Caco-2 (cell line): ENCODE measurements around the gene TMEM19. TPM values are rescaled to one million over a fixed set of nuclear protein-coding genes. Genes with fewer than 3 reads are reported as not detected.

Source experiments
- BruUV-seq: library from RNA; stranded (reverse); fragments of 400-500 nt; replicated peaks from 2 replicates; lab custom pipeline; 2021; lab: Mats Ljungman, UMichigan
- CTCF ChIA-PET: fragments of 300-600 bp; sonication (Branson Sonifier 250); formaldehyde crosslinking; loops from one replicate; lab custom pipeline; 2022; ENCODE audit warnings: antibody characterized with exemption; lab: Charles Lee
- POLR2A ChIA-PET: fragments of 300-600 bp; sonication (Branson Sonifier 250); formaldehyde crosslinking; loops from one replicate; lab custom pipeline; 2022; ENCODE audit warnings: antibody characterized with exemption; lab: Charles Lee
- DNase-seq, 2 experiments: peaks; one replicate each; pipeline versions ENCODE4 v3.0.0 to v3.0.0-alpha.2; 2020 to 2022
- H3K27me3 ChIP-seq: replicated peaks from 2 replicates; pipeline ENCODE4 v1.6.0; 2011; ENCODE audit warnings: low read length; ENCODE audit not compliant: control insufficient read depth, insufficient read depth
- H3K36me3 ChIP-seq: 2 replicates; pipeline ENCODE4 v1.5.1; 2011; ENCODE audit warnings: low read length; ENCODE audit not compliant: control insufficient read depth, insufficient read depth
- H3K4me1 ChIP-seq: fragments of 250-450 bp; sonication (Bioruptor Pico); 2 replicates; pipeline ENCODE4 v1.5.1; 2020; ENCODE audit warnings: mild to moderate bottlenecking
- H3K4me3 ChIP-seq: 2 replicates; pipeline ENCODE4 v1.5.1; 2011; ENCODE audit warnings: low read depth, mild to moderate bottlenecking, control low read depth, low read length
- H3K9me3 ChIP-seq: fragments of 250-450 bp; sonication (Bioruptor Pico); 2 replicates; pipeline ENCODE4 v1.5.1; 2020; ENCODE audit warnings: mild to moderate bottlenecking, moderate library complexity
- H3K27ac Mint-ChIP-seq: one replicate; pipeline ENCODE4 v1.8.0; 2022; ENCODE audit warnings: mixed read lengths; ENCODE audit not compliant: unreplicated experiment
- H3K27me3 Mint-ChIP-seq: one replicate; pipeline ENCODE4 v1.8.0; 2022; ENCODE audit warnings: mixed read lengths; ENCODE audit not compliant: insufficient read depth, unreplicated experiment
- H3K36me3 Mint-ChIP-seq: one replicate; pipeline ENCODE4 v1.8.0; 2022; ENCODE audit warnings: mild to moderate bottlenecking, mixed read lengths; ENCODE audit not compliant: insufficient read depth, unreplicated experiment
- H3K4me1 Mint-ChIP-seq: one replicate; pipeline ENCODE4 v1.8.0; 2022; ENCODE audit warnings: low read depth, mixed read lengths; ENCODE audit not compliant: unreplicated experiment
- H3K4me3 Mint-ChIP-seq: one replicate; pipeline ENCODE4 v1.8.0; 2022; ENCODE audit warnings: mild to moderate bottlenecking, moderate library complexity, mixed read lengths; ENCODE audit not compliant: unreplicated experiment
- H3K9me3 Mint-ChIP-seq: one replicate; pipeline ENCODE4 v1.8.0; 2022; ENCODE audit warnings: mixed read lengths; ENCODE audit not compliant: unreplicated experiment
- intact Hi-C: fragments of 100-400 bp; cut with micrococcal nuclease; formaldehyde crosslinking; loops from one replicate; pipeline ENCODE4 v1.10.0; 2022; ENCODE audit not compliant: unreplicated experiment
- total RNA-seq: library from RNA; stranded (reverse); gene quantifications from 2 replicates; pipeline ENCODE4 v1.2.3, GENCODE V29; 2022
- TF ChIP-seq, protein P1 (sequence below), 2 experiments: fragments of 200-600 bp in 1 of 2; IDR thresholded peaks; 1 replicate in 1 of 2; 2 replicates in 1 of 2; pipeline versions ENCODE4 v1.5.1 to v1.8.0; 2011 to 2022; ENCODE audit warnings: antibody characterized with exemption in 1 of 2, control low read depth in 1 of 2, inconsistent platforms in 1 of 2, low read depth in 1 of 2, low read length in 1 of 2, mild to moderate bottlenecking in 1 of 2, moderate library complexity in 1 of 2; ENCODE audit not compliant: insufficient read depth in 1 of 2, severe bottlenecking in 1 of 2, unreplicated experiment in 1 of 2

TMEM19 gene
- total RNA-seq, 1 experiment from 2014 or later, result 24.2 TPM

DNA sequence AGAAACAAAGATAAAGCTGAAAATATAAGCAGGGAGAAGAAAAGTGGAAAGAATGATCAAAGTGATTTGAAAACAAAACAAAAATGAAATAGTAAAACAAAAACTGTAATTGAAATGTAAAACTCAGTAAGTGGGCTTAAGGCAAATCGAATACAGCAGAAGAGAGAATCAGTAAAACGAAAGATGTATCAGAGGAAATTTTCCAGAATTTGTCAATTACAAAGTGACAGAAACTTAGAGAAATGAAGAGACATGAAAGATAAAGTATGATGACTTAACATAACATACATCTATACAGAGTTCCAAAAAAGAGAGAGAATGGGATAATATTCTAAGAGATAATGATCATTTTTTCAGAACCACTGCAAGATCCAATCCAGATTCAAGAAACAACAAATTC, 32.7 kb upstream of the TMEM19 start:
- no peak overlapping the region for H3K27ac Mint-ChIP-seq
- BruUV-seq, result no TSS peak
- intact Hi-C loops, result no loop called here
- no peak for DNase-seq
- no peaks in the 10 kb centered on the region for H3K36me3 ChIP-seq
- no peaks in the 10 kb centered on the region for H3K27me3 Mint-ChIP-seq
- H3K4me3 ChIP-seq, result no peak overlapping the region
- no peaks in the 10 kb centered on the region for H3K4me1 Mint-ChIP-seq
- no peaks in the 10 kb centered on the region for H3K9me3 Mint-ChIP-seq
- no peaks in the 10 kb centered on the region for H3K27me3 ChIP-seq
- no peaks in the 10 kb centered on the region for H3K4me1 ChIP-seq
- H3K36me3 Mint-ChIP-seq, result peaks cover 34% of the 10 kb centered on the region
- CTCF ChIA-PET, result no interaction called here
- H3K4me3 Mint-ChIP-seq, result no peak overlapping the region
- no peaks in the 10 kb centered on the region for H3K9me3 ChIP-seq
- TF ChIP-seq, protein P1, sequence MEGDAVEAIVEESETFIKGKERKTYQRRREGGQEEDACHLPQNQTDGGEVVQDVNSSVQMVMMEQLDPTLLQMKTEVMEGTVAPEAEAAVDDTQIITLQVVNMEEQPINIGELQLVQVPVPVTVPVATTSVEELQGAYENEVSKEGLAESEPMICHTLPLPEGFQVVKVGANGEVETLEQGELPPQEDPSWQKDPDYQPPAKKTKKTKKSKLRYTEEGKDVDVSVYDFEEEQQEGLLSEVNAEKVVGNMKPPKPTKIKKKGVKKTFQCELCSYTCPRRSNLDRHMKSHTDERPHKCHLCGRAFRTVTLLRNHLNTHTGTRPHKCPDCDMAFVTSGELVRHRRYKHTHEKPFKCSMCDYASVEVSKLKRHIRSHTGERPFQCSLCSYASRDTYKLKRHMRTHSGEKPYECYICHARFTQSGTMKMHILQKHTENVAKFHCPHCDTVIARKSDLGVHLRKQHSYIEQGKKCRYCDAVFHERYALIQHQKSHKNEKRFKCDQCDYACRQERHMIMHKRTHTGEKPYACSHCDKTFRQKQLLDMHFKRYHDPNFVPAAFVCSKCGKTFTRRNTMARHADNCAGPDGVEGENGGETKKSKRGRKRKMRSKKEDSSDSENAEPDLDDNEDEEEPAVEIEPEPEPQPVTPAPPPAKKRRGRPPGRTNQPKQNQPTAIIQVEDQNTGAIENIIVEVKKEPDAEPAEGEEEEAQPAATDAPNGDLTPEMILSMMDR (IDR thresholded peaks at IDR 0.05; ENCODE audit: insufficient read depth in 1 of 2, low read depth in 1 of 2, low read length in 1 of 2, severe bottlenecking in 1 of 2, unreplicated experiment in 1 of 2), result no peak
- POLR2A ChIA-PET, result no interaction called here

DNA sequence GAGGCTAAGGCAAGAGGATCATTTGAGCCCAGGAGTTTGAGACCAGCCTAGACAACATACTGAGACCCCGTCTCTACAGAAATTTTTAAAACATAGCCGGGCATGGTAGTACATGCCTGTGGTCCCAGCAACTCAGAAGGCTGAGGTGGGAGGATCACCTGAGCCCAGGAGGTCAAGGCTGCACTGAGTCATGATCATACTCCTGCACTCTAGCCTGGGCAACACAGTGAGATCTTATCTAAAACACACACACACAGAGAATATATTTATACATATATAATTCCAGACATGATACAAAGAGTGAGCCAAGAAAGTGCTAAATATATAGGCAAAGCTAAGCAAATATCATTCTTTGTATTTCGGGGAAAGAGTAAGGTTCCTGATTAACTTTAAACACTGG, 31.7 kb upstream of the TMEM19 start:
- POLR2A ChIA-PET, result no interaction called here
- Histone ChIP-seq H3K9me3 (no peaks in the 10 kb centered on the region), H3K4me1 (no peaks in the 10 kb centered on the region), H3K36me3 (no peaks in the 10 kb centered on the region), H3K4me3 (no peak overlapping the region), H3K27me3 (no peaks in the 10 kb centered on the region)
- CTCF ChIA-PET, result no interaction called here
- no peaks in the 10 kb centered on the region for H3K27me3 Mint-ChIP-seq
- peaks cover 36% of the 10 kb centered on the region for H3K36me3 Mint-ChIP-seq
- H3K27ac Mint-ChIP-seq, result no peak overlapping the region
- no peaks in the 10 kb centered on the region for H3K9me3 Mint-ChIP-seq
- TF ChIP-seq, protein P1 (IDR thresholded peaks at IDR 0.05; ENCODE audit: insufficient read depth in 1 of 2, low read depth in 1 of 2, low read length in 1 of 2, severe bottlenecking in 1 of 2, unreplicated experiment in 1 of 2), result no peak
- intact Hi-C loops, result no loop called here
- peaks cover 6% of the 10 kb centered on the region for H3K4me1 Mint-ChIP-seq
- no TSS peak for BruUV-seq
- DNase-seq, result no peak
- no peak overlapping the region for H3K4me3 Mint-ChIP-seq

DNA sequence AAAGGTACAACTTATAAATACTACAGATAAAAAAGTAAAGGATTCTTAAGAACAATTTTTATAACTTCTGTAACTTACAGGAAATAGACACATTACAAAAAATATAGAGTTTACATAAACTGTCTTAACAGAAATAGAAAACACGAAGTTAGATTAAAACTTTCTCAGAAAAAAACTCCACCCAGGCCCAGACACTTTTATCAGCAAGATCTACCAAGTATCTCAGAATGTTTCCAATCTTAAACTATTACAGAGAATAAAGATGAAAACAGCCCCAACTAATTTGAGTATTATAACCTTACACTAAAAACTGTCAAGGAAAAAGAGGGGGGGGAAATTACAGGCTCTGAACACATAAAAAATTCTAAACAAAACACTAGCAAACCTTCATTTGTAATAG, 30.4 kb upstream of the TMEM19 start:
- Mint-ChIP-seq H3K4me3 (no peak overlapping the region), H3K36me3 (peaks cover 34% of the 10 kb centered on the region), H3K27me3 (no peaks in the 10 kb centered on the region), H3K27ac (no peak overlapping the region), H3K9me3 (no peaks in the 10 kb centered on the region), H3K4me1 (peaks cover 7% of the 10 kb centered on the region)
- H3K4me1 ChIP-seq, result 0 out of 2 replicates have a peak, but pooled peaks cover 4% of the 10 kb centered on the region
- TF ChIP-seq, protein P1 (IDR thresholded peaks at IDR 0.05; ENCODE audit: insufficient read depth in 1 of 2, low read depth in 1 of 2, low read length in 1 of 2, severe bottlenecking in 1 of 2, unreplicated experiment in 1 of 2), result no peak
- ChIA-PET CTCF (no interaction called here), POLR2A (no interaction called here)
- no peaks in the 10 kb centered on the region; the same call in 1 of the 2 replicates for H3K36me3 ChIP-seq
- no peaks in the 10 kb centered on the region for H3K9me3 ChIP-seq
- no TSS peak for BruUV-seq
- intact Hi-C loops, result no loop called here
- no peaks in the 10 kb centered on the region for H3K27me3 ChIP-seq
- no peak overlapping the region for H3K4me3 ChIP-seq
- no peak for DNase-seq
